ENCODE data around the gene TACC3.

The TACC3 gene

GRCh38 chr4:1783970-1784369 lies 62.6 kb downstream of the TACC3 start:
- H3K9me2 ChIP-seq (replicated peaks; ENCODE audit: insufficient read depth, low read length): no peaks in the 10 kb centered on the region
- no peaks in the 10 kb centered on the region for H4K20me1 ChIP-seq (ENCODE audit: insufficient read depth, low read length)
- no peak overlapping the region for H3K27ac ChIP-seq (ENCODE audit: low read length)
- no peak overlapping the region for H3K4me3 ChIP-seq (ENCODE audit: low read length)
- no peak overlapping the region for H3K4me2 ChIP-seq (ENCODE audit: low read depth, low read length)
- H3K9me3 ChIP-seq (replicated peaks; ENCODE audit: insufficient read depth, low read length): no peaks in the 10 kb centered on the region
- no peaks in the 10 kb centered on the region for H3K4me1 ChIP-seq (ENCODE audit: low read length)
- H3K27me3 ChIP-seq (replicated peaks; ENCODE audit: insufficient read depth, low read length): peaks cover 90% of the 10 kb centered on the region
- TF ChIP-seq EZH2 (optimal IDR thresholded peaks at IDR 0.05; ENCODE audit: low read depth, low read length) (no peak), CTCF (IDR thresholded peaks at IDR 0.05; ENCODE audit: low read length) (no peak), EZH2phosphoT487 (IDR thresholded peaks at IDR 0.05; ENCODE audit: low read length) (no peak)
- no peak for DNase-seq
- H2AFZ ChIP-seq (ENCODE audit: low read length): no peak overlapping the region
- H3K79me2 ChIP-seq (ENCODE audit: low read length): no peaks in the 10 kb centered on the region
- H3F3A ChIP-seq (ENCODE audit: insufficient read depth, low read length): no peaks in the 10 kb centered on the region
- H3K9ac ChIP-seq (ENCODE audit: low read length): no peak overlapping the region
- no peaks in the 10 kb centered on the region for H3K36me3 ChIP-seq (replicated peaks; ENCODE audit: insufficient read depth, low read length)

- Histone ChIP-seq H3K36me3 (replicated peaks; ENCODE audit: insufficient read depth, low read length) (no peaks in the 10 kb centered on the region), H3K9me2 (replicated peaks; ENCODE audit: insufficient read depth, low read length) (no peaks in the 10 kb centered on the region), H3K4me2 (ENCODE audit: low read depth, low read length) (no peak overlapping the region), H3K4me1 (ENCODE audit: low read length) (no peaks in the 10 kb centered on the region), H3K4me3 (ENCODE audit: low read length) (no peak overlapping the region), H2AFZ (ENCODE audit: low read length) (no peak overlapping the region), H3F3A (ENCODE audit: insufficient read depth, low read length) (no peaks in the 10 kb centered on the region), H4K20me1 (ENCODE audit: insufficient read depth, low read length) (no peaks in the 10 kb centered on the region), H3K27ac (ENCODE audit: low read length) (no peak overlapping the region), H3K27me3 (replicated peaks; ENCODE audit: insufficient read depth, low read length) (peaks cover 91% of the 10 kb centered on the region), H3K79me2 (ENCODE audit: low read length) (no peaks in the 10 kb centered on the region), H3K9ac (ENCODE audit: low read length) (no peak overlapping the region), H3K9me3 (replicated peaks; ENCODE audit: insufficient read depth, low read length) (no peaks in the 10 kb centered on the region)
- DNase-seq: no peak
- TF ChIP-seq EZH2phosphoT487 (IDR thresholded peaks at IDR 0.05; ENCODE audit: low read length): no peak
- TF ChIP-seq EZH2 (optimal IDR thresholded peaks at IDR 0.05; ENCODE audit: low read depth, low read length): no peak
- TF ChIP-seq CTCF (IDR thresholded peaks at IDR 0.05; ENCODE audit: low read length): no peak
Measured at GRCh38 chr4:1784395-1784788, 63.1 kb downstream of the TACC3 start.

- Histone ChIP-seq H4K20me1 (ENCODE audit: insufficient read depth, low read length) (no peaks in the 10 kb centered on the region), H3K9ac (ENCODE audit: low read length) (no peak overlapping the region), H3K4me2 (ENCODE audit: low read depth, low read length) (no peak overlapping the region), H3F3A (ENCODE audit: insufficient read depth, low read length) (no peaks in the 10 kb centered on the region), H3K27ac (ENCODE audit: low read length) (no peak overlapping the region), H3K9me2 (replicated peaks; ENCODE audit: insufficient read depth, low read length) (no peaks in the 10 kb centered on the region), H3K4me1 (ENCODE audit: low read length) (no peaks in the 10 kb centered on the region), H3K9me3 (replicated peaks; ENCODE audit: insufficient read depth, low read length) (no peaks in the 10 kb centered on the region), H3K4me3 (ENCODE audit: low read length) (no peak overlapping the region), H3K79me2 (ENCODE audit: low read length) (no peaks in the 10 kb centered on the region), H3K36me3 (replicated peaks; ENCODE audit: insufficient read depth, low read length) (no peaks in the 10 kb centered on the region), H2AFZ (ENCODE audit: low read length) (no peak overlapping the region), H3K27me3 (replicated peaks; ENCODE audit: insufficient read depth, low read length) (peaks cover 91% of the 10 kb centered on the region)
- DNase-seq: no peak
- TF ChIP-seq EZH2phosphoT487 (IDR thresholded peaks at IDR 0.05; ENCODE audit: low read length) (no peak), CTCF (IDR thresholded peaks at IDR 0.05; ENCODE audit: low read length) (no peak), EZH2 (optimal IDR thresholded peaks at IDR 0.05; ENCODE audit: low read depth, low read length) (no peak)
Measured at GRCh38 chr4:1784789-1785591, 63.7 kb downstream of the TACC3 start.
